AG20443 (cell line): ENCODE results near the gene GALNT2.

ENCODE experiments used
- DNase-seq: peaks from one replicate; pipeline ENCODE4 v3.0.0; 2012; ENCODE audit warnings: low spot score, mixed read lengths

GALNT2 gene

DNA sequence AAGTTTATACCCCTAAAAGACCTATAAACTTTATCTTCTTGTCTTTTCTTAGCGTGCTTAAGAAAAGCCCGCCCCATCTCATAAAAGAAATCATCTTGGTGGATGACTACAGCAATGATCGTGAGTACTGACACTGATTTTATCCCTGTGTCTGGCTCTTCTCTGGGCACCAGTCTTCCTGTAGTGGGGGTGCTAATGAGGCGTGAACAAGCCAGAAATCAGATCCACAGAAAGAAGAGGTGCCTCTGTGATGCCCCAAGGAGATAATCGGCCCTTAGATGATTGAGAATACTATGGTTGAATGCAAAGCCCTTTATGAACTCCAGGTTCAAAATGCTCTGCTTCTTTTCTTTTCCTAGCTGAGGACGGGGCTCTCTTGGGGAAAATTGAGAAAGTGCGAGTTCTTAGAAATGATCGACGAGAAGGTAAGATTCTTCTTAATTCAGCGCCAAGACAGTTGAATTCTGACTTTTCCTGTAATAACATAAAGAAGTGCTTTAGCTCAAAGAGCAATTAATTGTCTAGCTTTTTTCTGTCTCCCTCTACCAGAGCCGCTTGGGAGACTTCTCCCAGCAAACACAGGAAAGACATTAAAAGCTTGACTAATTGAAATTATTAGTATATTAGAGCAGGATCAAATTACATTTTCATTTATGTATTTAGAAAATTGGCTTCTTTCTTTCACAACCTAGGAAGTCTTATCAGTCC, 169.4 kb downstream of the GALNT2 start:
- no peak for DNase-seq

DNA sequence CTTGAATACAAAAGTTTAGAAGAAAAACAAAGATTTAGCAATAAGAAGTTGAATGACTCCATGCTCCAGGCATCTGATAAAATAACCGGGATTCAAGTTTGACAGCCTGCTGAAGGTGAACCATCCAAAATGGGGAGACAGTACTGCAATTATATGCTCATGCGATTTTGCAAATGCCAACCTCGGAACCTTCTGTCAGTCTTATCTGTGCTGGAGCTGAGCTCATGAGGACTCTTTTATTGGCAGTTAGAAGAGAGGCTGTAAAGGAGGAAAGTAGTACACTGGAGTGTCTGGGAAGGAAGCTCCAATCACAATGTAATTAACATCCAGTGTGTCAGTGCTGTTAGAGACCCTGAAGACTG, 170.0 kb downstream of the GALNT2 start:
- DNase-seq: no peak

DNA sequence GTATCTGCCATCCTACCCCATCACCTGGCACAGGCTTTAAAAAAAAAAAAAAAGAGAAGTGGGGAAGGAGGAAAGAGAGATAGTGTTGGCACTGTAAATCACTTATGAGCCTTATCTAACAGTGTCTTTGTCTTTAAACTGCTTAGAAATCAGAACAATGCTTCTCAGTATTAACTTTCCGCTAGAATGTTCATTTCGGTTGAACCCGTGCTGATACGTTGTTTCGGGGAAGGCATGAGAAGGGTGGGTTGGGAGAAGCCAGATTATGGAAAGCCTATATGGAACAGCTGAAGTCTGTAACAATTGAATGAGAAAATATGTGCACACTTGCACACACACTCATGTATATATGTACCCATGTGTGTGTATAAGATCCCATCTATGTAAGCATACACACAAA, 170.8 kb downstream of the GALNT2 start:
- DNase-seq: no peak

DNA sequence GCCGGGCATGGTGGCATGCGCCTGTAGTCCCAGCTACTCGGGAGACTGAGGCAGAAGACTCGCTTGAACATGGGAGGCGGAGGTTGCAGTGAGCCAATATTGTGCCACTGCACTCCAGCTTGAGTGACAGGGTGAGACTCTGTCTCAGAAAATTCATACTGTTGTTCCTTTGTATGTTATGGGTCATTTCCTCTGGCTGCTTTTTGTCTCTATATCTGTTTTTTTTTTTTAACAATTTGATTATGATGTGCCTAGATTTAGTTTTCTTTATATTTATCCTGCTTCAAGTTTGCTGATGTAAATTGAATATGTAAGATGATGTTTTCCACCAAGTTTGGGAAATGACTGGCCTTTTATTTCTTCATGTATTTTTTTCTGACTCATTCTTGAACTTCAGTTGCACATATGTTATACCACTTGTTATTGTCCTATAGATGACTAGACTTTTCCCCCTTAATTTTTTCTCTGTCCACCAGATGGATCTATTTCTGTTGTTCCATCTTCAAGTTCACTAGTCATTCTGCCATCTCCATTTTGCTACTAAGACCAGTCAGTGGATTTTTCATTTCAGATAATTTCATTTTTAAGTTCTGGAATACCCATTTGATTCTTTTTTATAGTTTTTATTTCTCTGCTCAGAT, 173.5 kb downstream of the GALNT2 start:
- no peak for DNase-seq

DNA sequence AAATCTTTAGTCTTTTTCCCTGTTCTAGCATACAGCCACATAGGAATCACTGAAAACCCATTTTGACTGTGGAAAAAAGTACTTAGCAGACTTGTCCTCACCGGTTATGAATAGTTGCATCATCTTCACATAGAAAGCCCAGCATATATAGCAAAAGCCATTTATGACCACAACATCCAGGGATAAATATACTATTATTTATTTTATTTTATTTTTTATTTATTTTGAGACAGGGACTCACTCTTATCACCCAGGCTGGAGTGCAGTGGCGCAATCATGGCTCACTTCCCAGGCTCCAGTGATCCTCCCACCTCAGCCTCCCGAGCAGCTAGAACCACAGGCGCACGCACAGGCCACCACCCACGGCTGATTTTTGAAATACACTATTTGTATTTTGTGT, 175.3 kb downstream of the GALNT2 start:
- DNase-seq: no peak

DNA sequence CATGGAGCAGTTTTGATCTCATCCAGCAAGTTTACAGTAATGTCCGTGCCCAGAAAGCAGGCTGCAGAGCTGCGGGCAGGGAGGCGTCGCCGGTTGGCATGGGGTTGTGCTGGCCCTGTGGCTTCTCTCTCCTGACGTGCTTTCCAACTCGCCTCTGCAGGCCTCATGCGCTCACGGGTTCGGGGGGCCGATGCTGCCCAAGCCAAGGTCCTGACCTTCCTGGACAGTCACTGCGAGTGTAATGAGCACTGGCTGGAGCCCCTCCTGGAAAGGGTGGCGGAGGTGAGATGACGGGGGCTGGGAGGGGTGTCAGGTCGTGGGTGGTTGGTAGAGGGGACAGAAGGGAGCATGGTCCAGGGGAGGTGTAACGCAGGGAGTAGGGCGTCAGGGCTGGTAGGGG, 176.1 kb downstream of the GALNT2 start:
- no peak for DNase-seq

DNA sequence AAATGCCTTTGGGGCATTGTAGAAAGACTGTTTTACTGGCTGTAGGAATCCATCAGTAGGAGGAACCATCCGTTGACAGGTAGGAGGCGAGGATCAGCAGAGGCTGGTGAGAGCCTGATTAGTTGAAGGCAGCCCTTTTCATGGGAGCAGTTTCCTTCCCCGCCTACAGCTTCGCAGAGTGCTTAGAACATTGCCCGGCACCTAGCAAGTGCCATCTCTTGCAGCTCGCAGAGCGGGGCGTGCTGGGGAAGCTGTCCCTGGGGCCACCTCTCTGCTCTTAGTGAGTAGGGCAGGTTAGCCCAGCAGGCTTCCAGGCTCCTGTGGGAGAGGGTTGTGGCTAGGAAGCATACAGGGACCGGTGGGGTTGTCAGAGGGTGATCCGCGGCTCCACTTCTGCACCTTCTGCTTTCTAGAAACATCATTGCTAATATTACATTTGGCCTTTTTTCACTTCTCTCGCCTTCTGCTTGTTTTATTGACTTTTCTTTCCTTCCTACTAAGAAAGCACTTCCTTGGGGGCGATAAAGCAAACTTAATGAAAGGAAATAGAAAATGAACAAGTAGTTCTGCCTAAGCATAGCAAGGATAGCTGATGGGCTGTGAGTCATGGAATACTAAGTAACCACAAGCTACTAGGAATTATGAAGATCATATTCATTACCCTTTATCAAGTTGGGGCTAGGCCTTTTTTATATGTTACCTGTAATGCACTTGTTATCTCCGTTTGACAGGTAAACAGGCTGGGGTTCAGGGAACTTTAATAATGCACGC, 176.7 kb downstream of the GALNT2 start:
- no peak for DNase-seq

DNA sequence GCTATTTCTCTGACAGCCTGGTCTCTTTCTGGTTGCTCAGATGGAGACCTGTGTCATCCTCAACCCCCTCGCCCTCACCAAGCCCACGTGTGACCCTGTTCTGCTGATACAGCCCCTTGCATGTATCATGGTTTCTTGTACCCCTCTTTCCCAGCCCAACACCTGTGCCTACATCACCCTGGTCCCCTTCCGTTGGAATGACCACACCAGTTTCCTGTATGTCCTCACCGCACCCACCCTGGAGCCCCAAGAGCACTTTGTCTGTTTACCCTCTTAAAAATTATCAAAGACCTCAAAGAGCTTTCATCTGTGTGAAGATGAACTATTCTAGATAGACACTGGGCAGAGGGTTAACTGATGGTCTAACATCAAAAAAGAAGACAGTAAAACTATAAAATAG, 179.5 kb downstream of the GALNT2 start:
- no peak for DNase-seq

DNA sequence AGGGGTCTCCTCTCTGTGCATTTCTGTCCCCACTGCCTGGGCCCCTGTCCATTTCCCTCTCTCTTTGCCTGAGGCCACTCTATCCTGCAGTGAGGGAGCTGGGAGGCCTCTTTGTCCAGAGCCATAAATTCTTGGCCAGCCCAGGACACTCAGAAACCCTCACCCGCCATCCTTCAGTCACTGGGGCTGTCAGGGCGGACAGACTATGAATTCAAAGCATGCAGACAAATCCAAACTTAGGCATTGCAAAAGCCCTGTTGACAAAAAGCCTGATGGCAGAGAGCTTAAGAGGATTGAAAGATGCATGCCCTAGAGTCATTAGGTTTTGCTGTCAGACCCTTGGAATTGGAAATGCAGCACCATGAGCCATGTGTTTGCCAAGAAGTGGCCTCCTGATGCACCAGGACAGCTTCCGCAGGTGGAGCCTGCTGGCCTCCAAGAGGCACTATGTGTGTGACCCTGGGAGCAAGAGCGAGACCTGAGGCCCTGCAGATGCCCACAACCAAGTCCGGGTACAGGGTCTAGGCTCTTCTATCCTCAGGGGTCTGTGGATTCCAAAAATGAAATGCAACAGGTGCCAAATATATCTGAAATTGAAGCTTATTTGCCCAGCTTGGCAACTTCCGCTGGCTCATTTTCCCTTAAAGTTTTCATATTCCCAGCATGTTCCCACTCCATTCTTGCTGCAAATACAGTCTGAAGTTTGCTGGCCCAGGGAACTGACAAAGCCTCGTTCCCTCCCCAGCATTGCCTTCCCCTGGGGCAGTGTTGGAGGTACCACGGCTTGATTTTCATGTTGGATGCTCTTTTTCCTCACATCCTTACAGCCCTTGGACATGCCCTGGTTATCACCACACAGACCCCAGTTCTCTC, 181.2 kb downstream of the GALNT2 start:
- no peak for DNase-seq

DNA sequence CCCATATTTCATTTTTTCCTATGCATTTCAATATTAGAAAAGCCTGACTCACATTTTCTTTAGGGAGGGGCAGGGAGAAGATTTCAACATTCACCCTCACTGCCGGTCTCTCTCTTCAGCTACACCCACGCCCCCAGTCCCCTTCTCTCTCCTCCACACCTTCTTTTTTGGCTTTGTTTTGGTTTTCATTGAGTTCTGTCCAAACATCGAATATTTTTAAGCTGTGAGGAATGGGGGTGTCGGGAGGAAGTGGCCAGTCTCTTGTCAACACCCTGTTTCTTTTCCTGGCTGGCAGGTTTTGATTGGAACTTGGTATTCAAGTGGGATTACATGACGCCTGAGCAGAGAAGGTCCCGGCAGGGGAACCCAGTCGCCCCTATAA, 181.8 kb downstream of the GALNT2 start:
- peak; percentile 45 for DNase-seq

DNA sequence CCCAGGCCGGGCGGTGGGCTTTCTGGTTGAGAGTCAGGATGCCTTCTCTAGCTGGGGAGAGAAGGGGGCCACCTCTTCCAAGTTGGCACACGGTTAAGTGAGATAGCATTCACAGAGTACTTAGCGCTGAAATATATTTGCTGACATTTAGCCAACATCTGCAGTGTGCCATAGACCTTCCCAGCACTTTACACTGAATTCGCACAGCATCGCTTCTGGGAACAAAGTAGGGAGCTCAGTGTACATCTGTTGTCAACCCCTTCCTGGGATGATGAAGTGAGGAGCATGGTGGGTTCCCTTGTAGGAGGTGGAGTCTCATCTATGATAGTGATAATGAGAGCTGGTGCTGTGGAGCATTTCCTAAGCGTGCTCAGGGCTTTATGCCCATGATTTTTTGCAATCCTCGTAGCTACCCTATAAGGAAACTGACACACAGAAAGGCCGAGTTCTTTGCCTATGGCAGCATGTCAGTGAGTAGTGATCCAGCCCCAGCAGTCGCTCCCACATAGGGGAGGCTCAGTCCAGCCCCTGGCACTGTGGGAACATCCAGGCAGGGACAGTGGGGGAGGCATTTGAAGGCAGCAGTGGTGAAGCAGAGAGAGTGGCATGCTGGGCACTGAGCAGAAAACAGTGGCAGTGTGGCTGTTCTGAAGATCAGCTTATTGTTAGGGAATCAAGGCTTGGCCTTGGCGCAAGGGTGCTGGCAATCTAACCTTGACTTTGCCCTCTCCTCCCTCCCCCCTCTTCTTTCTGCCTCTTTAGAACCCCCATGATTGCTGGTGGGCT, 182.8 kb downstream of the GALNT2 start:
- DNase-seq: no peak

DNA sequence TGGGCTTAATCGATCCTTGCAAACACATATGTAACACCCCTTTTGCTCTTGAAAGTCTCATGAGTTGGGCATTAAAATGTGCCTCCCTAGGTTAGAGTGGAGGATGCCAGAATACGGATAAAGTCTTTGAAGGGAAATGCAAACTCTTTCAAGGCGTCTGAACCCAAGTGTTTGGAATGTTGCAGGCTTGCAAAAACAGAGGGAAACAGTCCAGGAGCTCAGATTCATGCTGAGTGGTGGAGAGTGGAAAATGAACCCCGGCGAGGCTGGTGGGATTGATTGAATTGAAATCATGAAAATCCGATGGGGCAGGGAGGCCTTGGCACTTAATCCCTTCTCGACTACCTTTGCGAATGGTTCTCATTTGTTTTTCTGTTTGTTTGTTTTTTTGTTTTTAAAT, 183.6 kb downstream of the GALNT2 start:
- no peak for DNase-seq

DNA sequence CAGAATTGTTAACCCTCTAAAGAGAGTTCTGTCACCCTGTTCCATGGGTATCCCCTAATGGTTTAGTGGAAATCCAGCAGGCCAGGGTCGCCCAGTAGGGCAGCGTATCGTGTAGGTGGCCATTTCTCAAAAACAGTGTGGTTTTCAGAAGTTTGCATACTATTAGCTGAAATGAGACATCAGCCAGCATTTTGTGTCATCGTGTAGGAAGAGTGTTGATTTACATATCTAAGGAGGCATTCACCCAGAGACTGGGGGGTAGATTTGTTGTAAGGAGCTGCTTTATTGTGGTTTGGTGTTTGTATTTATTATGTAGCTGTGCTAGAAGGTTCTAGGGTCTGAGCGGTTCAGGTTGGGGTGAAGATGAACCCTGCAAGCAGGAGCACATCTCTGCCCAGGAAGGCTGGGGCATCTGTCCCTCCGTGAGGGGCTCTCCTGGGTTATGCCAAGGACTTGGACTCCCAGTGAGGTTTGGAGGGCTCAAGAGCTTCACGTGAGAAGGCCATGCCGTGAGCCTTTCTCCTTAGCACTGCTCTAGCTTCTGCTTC, 184.7 kb downstream of the GALNT2 start:
- no peak for DNase-seq

DNA sequence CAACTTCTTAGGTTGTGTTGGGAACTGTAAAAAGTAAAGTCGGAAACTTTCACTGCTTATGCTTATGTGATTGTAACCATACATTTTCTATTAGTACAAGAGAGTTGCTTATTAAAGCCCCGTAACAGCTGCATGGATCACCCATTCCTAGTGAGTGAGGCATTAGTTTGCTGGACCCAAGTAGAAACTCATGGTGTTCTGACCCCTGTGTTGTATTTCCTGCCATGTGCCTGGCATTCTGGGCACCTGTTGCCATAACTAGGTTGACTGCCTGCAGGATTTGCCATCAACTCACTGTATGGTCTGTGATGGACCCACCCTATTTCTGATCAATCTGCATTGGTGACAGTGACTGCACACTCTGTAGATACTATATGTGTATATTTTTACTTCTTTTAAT, 186.1 kb downstream of the GALNT2 start:
- no peak for DNase-seq

DNA sequence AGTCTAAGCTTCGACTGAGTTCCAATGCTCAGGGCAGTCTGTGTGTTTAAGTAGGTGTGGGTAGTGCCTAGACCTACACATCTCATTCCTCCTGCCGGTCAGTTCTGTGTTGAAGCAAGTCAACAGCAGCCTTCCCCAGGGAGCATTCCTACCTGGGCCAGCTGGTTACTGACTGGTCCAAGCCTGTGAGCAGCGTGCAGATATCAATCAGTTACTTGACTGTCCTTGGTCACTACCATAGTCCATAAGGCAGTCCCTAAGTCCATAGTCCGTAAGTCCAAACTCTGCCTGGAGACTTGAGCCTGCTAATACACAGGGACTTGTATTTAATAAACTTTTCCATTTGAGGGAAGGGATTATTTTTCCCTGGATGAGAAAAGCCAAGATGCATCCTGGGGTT, 187.2 kb downstream of the GALNT2 start:
- no peak for DNase-seq

DNA sequence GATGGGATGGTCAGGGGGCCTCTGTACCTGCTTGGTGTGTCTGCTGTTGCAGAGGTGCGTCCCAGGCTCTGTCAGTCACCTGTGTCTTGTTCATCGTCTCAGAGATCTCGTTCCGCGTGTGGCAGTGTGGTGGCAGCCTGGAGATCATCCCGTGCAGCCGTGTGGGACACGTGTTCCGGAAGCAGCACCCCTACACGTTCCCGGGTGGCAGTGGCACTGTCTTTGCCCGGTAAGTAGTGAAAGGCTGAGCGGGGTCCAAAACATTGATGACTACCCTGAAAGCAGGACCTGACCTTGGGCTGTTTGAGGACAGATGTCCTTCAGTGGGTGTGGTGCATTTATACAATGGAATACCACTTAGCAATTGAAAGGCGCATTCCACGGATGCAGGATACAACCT, 188.1 kb downstream of the GALNT2 start:
- DNase-seq: no peak

DNA sequence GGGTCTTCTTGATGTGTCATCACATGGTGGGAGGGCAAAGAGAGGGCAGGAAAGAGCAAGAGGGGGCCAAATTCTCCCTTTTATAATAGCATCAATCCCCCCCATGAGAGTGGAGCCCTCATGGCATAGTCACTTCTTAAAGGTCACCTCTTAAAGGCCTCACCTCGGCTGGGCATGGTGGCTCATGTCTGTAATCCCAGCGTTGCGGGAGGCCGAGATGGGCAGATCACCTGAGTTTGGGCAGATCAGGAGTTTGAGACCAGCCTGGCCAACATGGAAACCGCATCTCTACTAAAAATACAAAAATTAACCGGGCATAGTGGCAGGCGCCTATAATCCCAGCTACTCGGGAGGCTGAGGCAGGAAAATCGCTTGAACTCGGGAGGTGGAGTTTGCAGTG, 189.0 kb downstream of the GALNT2 start:
- DNase-seq: no peak

DNA sequence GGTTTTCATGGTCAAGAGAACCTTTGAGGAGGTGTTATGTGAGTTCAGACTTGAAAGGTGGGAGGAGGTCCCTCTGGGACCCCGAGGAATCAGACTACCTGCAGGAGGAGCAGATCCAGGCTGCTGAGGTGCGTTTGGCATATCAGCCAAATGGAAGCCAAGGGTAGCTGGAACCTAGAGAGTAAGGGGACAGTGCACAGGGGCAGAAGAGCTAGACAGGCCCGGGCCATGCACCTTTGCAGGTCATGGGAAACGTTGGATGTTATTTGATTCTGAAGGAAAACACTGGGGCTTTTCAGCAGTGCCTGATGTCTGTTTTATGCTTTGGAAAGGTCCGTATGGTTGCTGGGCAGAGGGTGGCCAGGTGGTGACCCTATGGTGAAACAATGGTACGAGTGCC, 189.9 kb downstream of the GALNT2 start:
- no peak for DNase-seq

DNA sequence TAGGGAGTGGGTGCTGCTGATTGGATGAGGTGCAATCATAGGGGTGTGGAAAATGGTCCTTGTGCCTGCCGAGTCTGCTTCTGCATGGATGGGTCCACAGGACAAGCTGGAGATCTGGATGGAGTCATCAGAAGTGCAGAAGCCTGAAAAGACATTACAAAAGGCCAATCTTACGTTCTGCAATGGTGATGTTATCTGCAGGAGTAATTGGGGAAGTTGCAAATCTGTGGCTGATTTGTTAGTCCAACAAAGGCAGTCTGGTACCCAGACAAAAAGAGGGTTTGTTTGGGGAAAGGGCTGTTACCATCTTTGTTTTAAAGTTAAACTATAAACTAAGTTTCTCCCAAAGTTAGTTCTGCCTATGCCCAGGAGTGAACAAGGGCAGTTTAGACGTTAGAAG, 192.6 kb downstream of the GALNT2 start:
- DNase-seq: no peak

DNA sequence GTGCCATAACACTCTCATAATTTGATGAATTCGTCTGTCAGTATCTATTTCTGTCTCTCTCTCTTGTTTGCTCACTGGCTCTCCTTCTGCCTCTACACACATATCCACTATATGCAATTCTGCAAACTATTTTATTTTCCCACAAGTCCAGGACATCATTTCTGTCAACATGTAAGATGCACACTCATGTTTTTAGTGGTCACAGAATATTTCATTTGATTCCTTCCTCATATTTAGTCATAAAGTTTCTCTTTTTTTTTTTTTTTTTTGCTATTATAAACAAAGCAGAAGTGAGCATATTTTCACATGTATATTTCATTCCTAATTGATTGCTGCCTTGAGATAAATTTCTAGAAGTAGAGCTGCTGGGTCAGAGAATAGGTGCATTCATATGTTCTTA, 193.8 kb downstream of the GALNT2 start:
- no peak for DNase-seq

DNA sequence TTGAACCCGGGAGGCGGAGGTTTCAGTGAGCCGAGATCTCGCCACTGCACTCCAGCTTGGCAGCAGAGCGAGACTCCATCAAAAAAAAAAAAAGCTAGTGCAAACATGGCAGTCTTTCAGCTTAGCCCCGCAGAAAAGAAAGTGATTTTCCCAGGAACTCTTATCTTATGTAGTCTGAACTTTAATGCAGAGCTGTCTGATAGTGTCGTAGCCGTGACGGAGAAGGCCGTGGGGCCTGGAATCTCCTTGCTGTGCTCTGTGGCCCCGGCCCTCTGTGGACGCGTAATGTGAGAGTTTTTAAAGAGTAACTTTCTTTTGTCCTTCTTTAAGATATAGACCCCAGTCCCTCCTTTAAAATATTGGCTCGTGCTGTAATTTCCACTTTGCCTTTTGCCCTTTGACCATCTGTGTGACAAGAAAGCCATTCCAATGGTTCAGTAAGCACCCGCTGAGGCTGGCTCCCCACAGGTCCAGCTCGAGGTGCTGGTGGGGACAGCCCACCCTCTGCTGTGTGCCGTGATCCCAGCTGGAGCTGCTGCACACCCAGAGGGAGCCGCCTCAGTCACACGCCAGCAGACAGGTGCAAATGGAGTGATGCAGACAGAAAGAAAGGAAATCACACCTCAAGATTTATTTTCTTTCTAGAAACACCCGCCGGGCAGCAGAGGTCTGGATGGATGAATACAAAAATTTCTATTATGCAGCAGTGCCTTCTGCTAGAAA, 195.1 kb downstream of the GALNT2 start:
- no peak for DNase-seq
